HCT116 (cell line): Measurements from ENCODE around the gene CCBE1. TPM values are rescaled to one million over a fixed set of nuclear protein-coding genes. Genes with fewer than 3 reads are reported as not detected.

ENCODE experiments used
- ATAC-seq: fragments of 200-7000 bp; cut with Tn5 transposase; 2 replicates; pipeline ENCODE4 v1.9.1; 2020; ENCODE audit warnings: mild to moderate bottlenecking, moderate library complexity
- BruUV-seq: library from RNA; stranded (reverse); fragments of 400-500 nt; replicated peaks from 2 replicates; lab custom pipeline; 2021; lab: Mats Ljungman, UMichigan
- CTCF ChIA-PET: fragments of 300-600 bp; sonication (Branson Sonifier 250); formaldehyde crosslinking; loops from one replicate; lab custom pipeline; 2021; ENCODE audit warnings: antibody characterized with exemption; lab: Charles Lee
- POLR2A ChIA-PET: fragments of 300-600, 350-600 bp; sonication (Branson Sonifier 250); formaldehyde crosslinking; loops from one replicate; lab custom pipeline; 2021; ENCODE audit warnings: antibody characterized with exemption; lab: Charles Lee
- RAD21 ChIA-PET, 2 experiments: fragments of 300-600 bp; sonication (Branson Sonifier 250); formaldehyde crosslinking; loops; one replicate each; lab custom pipeline; 2023; ENCODE audit warnings: low total read pairs in 2 of 2; ENCODE audit not compliant: uncharacterized antibody in 2 of 2, unreplicated experiment in 2 of 2, low non-redundant PET in 1 of 2; lab: Charles Lee
- DNase-seq: peaks from one replicate; pipeline ENCODE4 v3.0.0-alpha.2; 2010; ENCODE audit warnings: low read depth, low spot score
- H2AFZ ChIP-seq: fragments of 200-600 bp; shearing (Covaris generic), sonication (generic); 2 replicates; pipeline ENCODE4 v1.6.1; 2017; ENCODE audit warnings: low read depth, mixed run types, mixed read lengths, antibody characterized with exemption, low read length; ENCODE audit not compliant: poor library complexity, severe bottlenecking
- H3K27ac ChIP-seq: 2 replicates; pipeline ENCODE4 v1.5.1; 2012; ENCODE audit warnings: low read depth, low read length
- H3K27me3 ChIP-seq: fragments of 200-600 bp; sonication (generic); 2 replicates; pipeline ENCODE4 v1.6.1; 2016; ENCODE audit warnings: mixed run types, low read length, mixed read lengths; ENCODE audit not compliant: insufficient read depth
- H3K36me3 ChIP-seq, 2 experiments: fragments of 200-500 bp in 1 of 2; fragments of 200-600 bp in 1 of 2; sonication (Bioruptor generic) in 1 of 2; sonication (generic) in 1 of 2; 2 replicates each; pipeline versions ENCODE4 v1.5.1 to v1.6.1; 2014 to 2016; ENCODE audit warnings: low read length in 2 of 2, inconsistent platforms in 1 of 2, mixed read lengths in 1 of 2, mixed run types in 1 of 2; ENCODE audit not compliant: insufficient read depth in 2 of 2, control insufficient read depth in 1 of 2
- H3K4me1 ChIP-seq, 2 experiments: fragments of 200-600 bp in 1 of 2; sonication (generic) in 1 of 2; 2 replicates each; pipeline versions ENCODE4 v1.5.1 to v1.6.1; 2012 to 2017; ENCODE audit warnings: low read length in 2 of 2, inconsistent platforms in 1 of 2, mild to moderate bottlenecking in 1 of 2, mixed read lengths in 1 of 2, mixed run types in 1 of 2, moderate library complexity in 1 of 2; ENCODE audit not compliant: insufficient read depth in 2 of 2, control insufficient read depth in 1 of 2
- H3K4me2 ChIP-seq: fragments of 200-600 bp; sonication (generic); 2 replicates; pipeline ENCODE4 v1.6.1; 2017; ENCODE audit warnings: mixed run types, low read length, mixed read lengths
- H3K4me3 ChIP-seq, 2 experiments: fragments of 200-600 bp in 1 of 2; sonication (generic) in 1 of 2; replicated peaks in 1 of 2; 2 replicates each; pipeline ENCODE4 v1.5.1; 2011 to 2016; ENCODE audit warnings: low read length in 2 of 2, control low read depth in 1 of 2, low read depth in 1 of 2, mild to moderate bottlenecking in 1 of 2, mixed read lengths in 1 of 2, mixed run types in 1 of 2
- H3K79me2 ChIP-seq: fragments of 200-600 bp; sonication (generic); 2 replicates; pipeline ENCODE4 v1.6.1; 2017; ENCODE audit warnings: mild to moderate bottlenecking, mixed run types, low read length, moderate library complexity, mixed read lengths; ENCODE audit not compliant: insufficient read depth
- H3K9ac ChIP-seq: fragments of 200-600 bp; sonication (generic); 2 replicates; pipeline ENCODE4 v1.6.1; 2016; ENCODE audit warnings: low read length, mixed read lengths
- H3K9me2 ChIP-seq: fragments of 200-600 bp; sonication (generic), shearing (Covaris generic); 2 replicates; pipeline ENCODE4 v1.6.1; 2017; ENCODE audit warnings: mixed run types, mild to moderate bottlenecking, moderate library complexity; ENCODE audit not compliant: insufficient read depth
- H3K9me3 ChIP-seq, 2 experiments: fragments of 200-500 bp in 1 of 2; fragments of 200-600 bp in 1 of 2; sonication (Bioruptor generic) in 1 of 2; sonication (generic) in 1 of 2; 2 replicates each; pipeline ENCODE4 v1.6.1; 2014 to 2017; ENCODE audit warnings: low read length in 2 of 2, mixed read lengths in 2 of 2, inconsistent platforms in 1 of 2, low read depth in 1 of 2, mild to moderate bottlenecking in 1 of 2, mixed run types in 1 of 2, moderate library complexity in 1 of 2; ENCODE audit not compliant: control insufficient read depth in 1 of 2, insufficient read depth in 1 of 2
- H4K20me1 ChIP-seq: fragments of 200-600 bp; sonication (generic), shearing (Covaris generic); 2 replicates; pipeline ENCODE4 v1.6.1; 2017; ENCODE audit warnings: mixed run types, mild to moderate bottlenecking, moderate library complexity; ENCODE audit not compliant: insufficient read depth
- CEBPB ChIP-seq: IDR thresholded peaks from 2 replicates; pipeline ENCODE4 v1.6.1; 2012; ENCODE audit warnings: low read depth
- ELF1 ChIP-seq: IDR thresholded peaks from 2 replicates; pipeline ENCODE4 v1.6.1; 2012; ENCODE audit warnings: low read depth, borderline replicate concordance
- FOSL1 ChIP-seq: IDR thresholded peaks from 2 replicates; pipeline ENCODE4 v1.6.1; 2012; ENCODE audit warnings: low read depth
- JUND ChIP-seq: IDR thresholded peaks from 2 replicates; pipeline ENCODE4 v1.6.1; 2012
- POLR2AphosphoS5 ChIP-seq: IDR thresholded peaks from 2 replicates; pipeline ENCODE4 v1.6.1; 2011; ENCODE audit warnings: mild to moderate bottlenecking, low read depth, low read length, moderate library complexity
- SRF ChIP-seq: IDR thresholded peaks from 2 replicates; pipeline ENCODE4 v1.6.1; 2012; ENCODE audit warnings: low read depth
- ZFX ChIP-seq: fragments of 450-650 bp; IDR thresholded peaks from 2 replicates; pipeline ENCODE4 v1.6.1; 2017
- intact Hi-C: fragments of 100-400 bp; cut with micrococcal nuclease; formaldehyde crosslinking; loops from 2 replicates; pipeline ENCODE4 v1.10.0; 2022
- total RNA-seq: library from RNA; stranded (reverse); gene quantifications from one replicate; pipeline ENCODE4 v1.2.1, GENCODE V29; 2021; ENCODE audit not compliant: unreplicated experiment
- TF ChIP-seq, protein P1 (sequence below): IDR thresholded peaks from 2 replicates; pipeline ENCODE4 v1.6.1; 2012; ENCODE audit warnings: low read depth
- TF ChIP-seq, protein P2 (sequence below): IDR thresholded peaks from 2 replicates; pipeline ENCODE4 v1.6.1; 2012

Gene CCBE1
- total RNA-seq, 1 experiment from 2014 or later, result 0.84 TPM

DNA sequence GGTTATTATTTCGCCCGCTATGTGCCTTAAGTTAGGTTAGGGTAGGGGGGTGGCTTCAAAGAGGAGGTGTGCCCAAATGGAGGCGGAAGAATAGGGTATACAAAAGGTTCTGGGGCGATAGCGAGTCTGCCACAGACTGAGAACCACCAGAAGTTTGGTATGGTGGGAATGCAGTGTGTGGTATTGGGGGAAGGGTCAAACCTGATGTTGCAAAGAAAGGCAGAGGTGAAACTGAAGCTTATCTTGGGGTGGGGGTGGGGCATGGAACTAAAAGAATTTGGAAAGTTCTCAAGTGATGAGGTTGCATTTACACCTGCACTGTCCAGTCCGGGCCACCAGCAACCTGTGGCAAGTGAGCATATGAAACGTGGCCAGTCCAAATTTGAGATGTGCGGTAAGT lies 11.8 kb upstream of the CCBE1 start:
- TF ChIP-seq FOSL1 (no peak), POLR2AphosphoS5 (no peak), CEBPB (no peak), JUND (no peak), ELF1 (no peak), ZFX (no peak), SRF (no peak)
- TF ChIP-seq, protein P1, sequence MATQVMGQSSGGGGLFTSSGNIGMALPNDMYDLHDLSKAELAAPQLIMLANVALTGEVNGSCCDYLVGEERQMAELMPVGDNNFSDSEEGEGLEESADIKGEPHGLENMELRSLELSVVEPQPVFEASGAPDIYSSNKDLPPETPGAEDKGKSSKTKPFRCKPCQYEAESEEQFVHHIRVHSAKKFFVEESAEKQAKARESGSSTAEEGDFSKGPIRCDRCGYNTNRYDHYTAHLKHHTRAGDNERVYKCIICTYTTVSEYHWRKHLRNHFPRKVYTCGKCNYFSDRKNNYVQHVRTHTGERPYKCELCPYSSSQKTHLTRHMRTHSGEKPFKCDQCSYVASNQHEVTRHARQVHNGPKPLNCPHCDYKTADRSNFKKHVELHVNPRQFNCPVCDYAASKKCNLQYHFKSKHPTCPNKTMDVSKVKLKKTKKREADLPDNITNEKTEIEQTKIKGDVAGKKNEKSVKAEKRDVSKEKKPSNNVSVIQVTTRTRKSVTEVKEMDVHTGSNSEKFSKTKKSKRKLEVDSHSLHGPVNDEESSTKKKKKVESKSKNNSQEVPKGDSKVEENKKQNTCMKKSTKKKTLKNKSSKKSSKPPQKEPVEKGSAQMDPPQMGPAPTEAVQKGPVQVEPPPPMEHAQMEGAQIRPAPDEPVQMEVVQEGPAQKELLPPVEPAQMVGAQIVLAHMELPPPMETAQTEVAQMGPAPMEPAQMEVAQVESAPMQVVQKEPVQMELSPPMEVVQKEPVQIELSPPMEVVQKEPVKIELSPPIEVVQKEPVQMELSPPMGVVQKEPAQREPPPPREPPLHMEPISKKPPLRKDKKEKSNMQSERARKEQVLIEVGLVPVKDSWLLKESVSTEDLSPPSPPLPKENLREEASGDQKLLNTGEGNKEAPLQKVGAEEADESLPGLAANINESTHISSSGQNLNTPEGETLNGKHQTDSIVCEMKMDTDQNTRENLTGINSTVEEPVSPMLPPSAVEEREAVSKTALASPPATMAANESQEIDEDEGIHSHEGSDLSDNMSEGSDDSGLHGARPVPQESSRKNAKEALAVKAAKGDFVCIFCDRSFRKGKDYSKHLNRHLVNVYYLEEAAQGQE, result no peak
- TF ChIP-seq, protein P2, sequence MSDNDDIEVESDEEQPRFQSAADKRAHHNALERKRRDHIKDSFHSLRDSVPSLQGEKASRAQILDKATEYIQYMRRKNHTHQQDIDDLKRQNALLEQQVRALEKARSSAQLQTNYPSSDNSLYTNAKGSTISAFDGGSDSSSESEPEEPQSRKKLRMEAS, result no peak
- RAD21 ChIA-PET, result no interaction called here
- DNase-seq, result no peak
- ATAC-seq, result no peak
- Histone ChIP-seq H3K9ac (no peak overlapping the region), H3K36me3 (no peaks in the 10 kb centered on the region), H4K20me1 (no peaks in the 10 kb centered on the region), H3K4me1 (no peaks in the 10 kb centered on the region), H3K4me3 (no peak overlapping the region), H3K27ac (no peak overlapping the region), H3K4me2 (no peak overlapping the region), H3K9me3 (no peaks in the 10 kb centered on the region), H3K9me2 (no peaks in the 10 kb centered on the region), H3K79me2 (no peaks in the 10 kb centered on the region), H2AFZ (no peak overlapping the region), H3K27me3 (no peaks in the 10 kb centered on the region)
- BruUV-seq, result no TSS peak
- CTCF ChIA-PET, result interaction anchor here (2.8 kb wide), 1 partner anchor 12 kb away, joined by 17 read pairs; the partner anchor contains the start of gene CCBE1
- intact Hi-C loops, result no loop called here
- POLR2A ChIA-PET, result no interaction called here
